Lung (tissue), 12 donors: ENCODE results near the gene IFNW1. TPM values are rescaled to one million over a fixed set of nuclear protein-coding genes. Genes with fewer than 3 reads are reported as not detected.
"Not testable (repeated sequence)": the region's sequence is repeated elsewhere in the genome, so short reads cannot be mapped to it uniquely, and the experiment has no call there.

Experiments
- ATAC-seq: fragments of 200-7000 bp; cut with Tn5 transposase; one replicate; pipeline ENCODE4 v1.9.1; 2020; ENCODE audit warnings: moderate number of reproducible peaks; ENCODE audit not compliant: insufficient read depth, low FRiP score
- DNase-seq, 3 donors: peaks; one replicate each; pipeline ENCODE4 v3.0.0-alpha.2; 2013 to 2017
- H3K27ac ChIP-seq, 2 donors: one replicate each; pipeline ENCODE4 v1.5.1; 2013; ENCODE audit warnings: mild to moderate bottlenecking in 2 of 2, moderate library complexity in 2 of 2, control low read depth in 1 of 2, inconsistent platforms in 1 of 2, low read depth in 1 of 2, low read length in 1 of 2
- H3K27me3 ChIP-seq, 3 donors: one replicate each; pipeline ENCODE4 v1.5.1; 2013; ENCODE audit warnings: low read length in 2 of 3; ENCODE audit not compliant: control insufficient read depth in 3 of 3, insufficient read depth in 3 of 3
- H3K36me3 ChIP-seq, 4 donors: one replicate each; pipeline ENCODE4 v1.5.1; 2013; ENCODE audit warnings: low read length in 4 of 4, mild to moderate bottlenecking in 1 of 4, moderate library complexity in 1 of 4; ENCODE audit not compliant: control insufficient read depth in 4 of 4, insufficient read depth in 4 of 4
- H3K4me1 ChIP-seq, 5 donors: one replicate each; pipeline ENCODE4 v1.5.1; 2013; ENCODE audit warnings: low read length in 5 of 5, mild to moderate bottlenecking in 2 of 5, moderate library complexity in 1 of 5; ENCODE audit not compliant: control insufficient read depth in 5 of 5, insufficient read depth in 5 of 5
- H3K4me3 ChIP-seq: one replicate; pipeline ENCODE4 v1.5.1; 2013; ENCODE audit warnings: mild to moderate bottlenecking, control low read depth, moderate library complexity
- H3K9ac ChIP-seq, 2 donors: one replicate each; pipeline ENCODE4 v1.5.1; 2013; ENCODE audit warnings: low read length in 2 of 2, control low read depth in 1 of 2; ENCODE audit not compliant: insufficient read depth in 1 of 2
- H3K9me3 ChIP-seq, 4 donors: one replicate each; pipeline ENCODE4 v1.5.1; 2013; ENCODE audit warnings: low read length in 3 of 4, mild to moderate bottlenecking in 1 of 4, moderate library complexity in 1 of 4; ENCODE audit not compliant: control insufficient read depth in 4 of 4, insufficient read depth in 3 of 4
- CTCF ChIP-seq: IDR thresholded peaks from 2 replicates; pipeline ENCODE4 v1.5.1; 2012; ENCODE audit warnings: mild to moderate bottlenecking; ENCODE audit errors: control extremely low read depth, extremely low read depth
- WGBS, 2 donors: extraction: QIAGEN DNeasy Blood & Tissue Kit; methylation state at CpG; one replicate each; pipeline ENCODE4 v1.1.7; 2013; 5-methylcytosine and 5-hydroxymethylcytosine counted together
- polyA plus RNA-seq, 2 donors: library from polyadenylated mRNA; stranded (reverse); fragments of 200-250 nt; gene quantifications; one replicate each; pipeline ENCODE4 v1.2.1, GENCODE V29; 2013
- total RNA-seq, 2 donors: library from RNA; depleted of rRNA in 1 of 2; stranded (reverse); fragments of >200 nt in 1 of 2; gene quantifications; one replicate each; pipeline ENCODE4 v1.2.1, GENCODE V29; 2014 to 2021
- donor health status: control.
- donor health status: control.
- donor health status: Bipolar disorder and iron deficiency.
- donor health status: healthy.
- donor health status: DM: yes; HTN: yes; CAD: no.

IFNW1 gene
- total and polyA plus RNA-seq, 4 donors: not detected

GRCh38 chr9:21153336-21154017 is 11.8 kb upstream of the IFNW1 start:
- H3K27ac ChIP-seq: no peak overlapping the region
- ATAC-seq: no peak
- H3K4me1 ChIP-seq: peaks cover 0 to 2% (median 0%) of the 10 kb centered on the region in 5 donors
- peaks cover 0 to 5% (median 1%) of the 10 kb centered on the region in 4 donors for H3K9me3 ChIP-seq
- DNase-seq: no peak
- no peaks in the 10 kb centered on the region for H3K27me3 ChIP-seq
- H3K9ac ChIP-seq: no peak overlapping the region
- no peaks in the 10 kb centered on the region for H3K36me3 ChIP-seq
- TF ChIP-seq CTCF: no peak
- H3K4me3 ChIP-seq: no peak overlapping the region
- 23 to 40% methylated on average over 3 of the region's 3 CpGs for WGBS, 2 donors

- Histone ChIP-seq H3K27ac (no peak overlapping the region), H3K9me3 (peaks cover 0 to 7% (median 1%) of the 10 kb centered on the region in 4 donors), H3K27me3 (no peaks in the 10 kb centered on the region), H3K4me3 (no peak overlapping the region), H3K4me1 (no peaks in the 10 kb centered on the region), H3K36me3 (no peaks in the 10 kb centered on the region), H3K9ac (no peak overlapping the region)
- WGBS, 2 donors: 54 to 63% methylated on average over 1 of the region's 1 CpG
- no peak for ATAC-seq
- no peak for TF ChIP-seq CTCF
- DNase-seq: no peak
These were observed 3.0 kb upstream of the IFNW1 start for GRCh38 chr9:21144603-21145002.

- H3K36me3 ChIP-seq: no peaks in the 10 kb centered on the region
- H3K27ac ChIP-seq: no peak overlapping the region
- H3K4me3 ChIP-seq: no peak overlapping the region
- H3K27me3 ChIP-seq: no peaks in the 10 kb centered on the region
- no peak for DNase-seq
- no peaks in the 10 kb centered on the region for H3K4me1 ChIP-seq
- no peak for TF ChIP-seq CTCF
- no peak overlapping the region for H3K9ac ChIP-seq
- WGBS, 2 donors: 44 to 97% methylated on average over 1 of the region's 1 CpG
- ATAC-seq: no peak
- H3K9me3 ChIP-seq: no peaks in the 10 kb centered on the region
These were observed 4.6 kb downstream of the IFNW1 start for GRCh38 chr9:21137020-21137419.

GRCh38 chr9:21135736-21136135 is 5.9 kb downstream of the IFNW1 start:
- no peaks in the 10 kb centered on the region for H3K27me3 ChIP-seq
- H3K9me3 ChIP-seq: no peaks in the 10 kb centered on the region
- 61 to 86% methylated on average over 3 of the region's 3 CpGs for WGBS, 2 donors
- H3K27ac ChIP-seq: no peak overlapping the region
- no peak for TF ChIP-seq CTCF
- no peak overlapping the region for H3K4me3 ChIP-seq
- no peak overlapping the region for H3K9ac ChIP-seq
- no peak for DNase-seq
- H3K4me1 ChIP-seq: no peaks in the 10 kb centered on the region
- ATAC-seq: no peak
- H3K36me3 ChIP-seq: no peaks in the 10 kb centered on the region

GRCh38 chr9:21128186-21128585 is 13.4 kb downstream of the IFNW1 start:
- H3K27ac ChIP-seq, H3K4me1 ChIP-seq, ATAC-seq, DNase-seq, H3K9me3 ChIP-seq, H3K9ac ChIP-seq, H3K27me3 ChIP-seq, H3K4me3 ChIP-seq, H3K36me3 ChIP-seq: not testable (repeated sequence)
